ENCODE data around the gene SLC4A5.
"Not testable (repeated sequence)": the region's sequence is repeated elsewhere in the genome, so short reads cannot be mapped to it uniquely, and the experiment has no call there.

SLC4A5 gene

DNA sequence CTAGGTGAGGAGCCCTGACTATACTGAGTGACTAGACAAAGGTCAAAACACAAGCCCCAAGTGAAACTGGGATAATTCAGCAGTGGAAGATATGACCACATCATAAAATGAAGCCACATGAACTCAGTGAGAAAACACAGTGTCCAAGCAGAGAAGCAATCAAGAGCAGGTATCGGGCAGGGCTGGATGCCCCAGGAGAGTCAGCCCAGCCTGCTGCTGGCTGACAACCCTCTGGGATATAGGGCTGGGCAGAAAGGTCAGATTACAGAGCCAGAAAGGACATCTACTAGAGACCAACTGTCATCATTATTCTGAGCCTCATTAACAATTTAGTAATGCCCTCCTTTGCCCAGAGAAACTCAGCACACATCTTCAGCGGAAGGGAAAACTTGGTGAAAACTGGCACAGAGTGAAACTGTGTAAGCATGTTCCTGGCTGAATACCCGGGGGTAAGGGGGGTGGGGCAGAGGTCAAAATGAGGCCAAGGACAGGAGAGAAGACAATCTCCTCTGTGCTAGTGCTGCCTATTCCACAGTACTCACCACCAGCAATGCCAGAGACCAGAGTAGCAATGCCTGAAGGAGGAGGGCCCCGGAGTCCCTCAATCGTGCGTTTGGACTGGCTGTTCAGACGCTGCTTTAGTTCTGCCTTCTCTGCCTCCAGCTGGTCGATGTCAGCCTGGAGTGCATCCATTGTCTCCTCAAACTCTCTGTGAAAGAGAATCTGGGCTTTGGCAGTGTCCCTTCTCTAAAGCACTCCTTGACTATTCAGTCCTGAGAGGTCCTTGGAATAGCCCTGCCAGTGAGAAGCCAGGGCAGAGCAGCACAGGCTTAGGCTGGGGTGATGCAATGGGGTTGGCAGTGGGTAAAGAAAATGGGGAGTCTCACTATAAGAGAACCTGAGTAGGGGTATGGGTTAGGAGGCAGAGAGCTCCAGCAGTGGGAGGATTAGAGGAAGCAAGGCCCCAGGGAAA lies 21.6 kb upstream of the SLC4A5 start:
- DNase-seq = no peak

- no peak for DNase-seq
These were observed 18.1 kb upstream of the SLC4A5 start for GRCh38 chr2:74361327-74361726.

DNA sequence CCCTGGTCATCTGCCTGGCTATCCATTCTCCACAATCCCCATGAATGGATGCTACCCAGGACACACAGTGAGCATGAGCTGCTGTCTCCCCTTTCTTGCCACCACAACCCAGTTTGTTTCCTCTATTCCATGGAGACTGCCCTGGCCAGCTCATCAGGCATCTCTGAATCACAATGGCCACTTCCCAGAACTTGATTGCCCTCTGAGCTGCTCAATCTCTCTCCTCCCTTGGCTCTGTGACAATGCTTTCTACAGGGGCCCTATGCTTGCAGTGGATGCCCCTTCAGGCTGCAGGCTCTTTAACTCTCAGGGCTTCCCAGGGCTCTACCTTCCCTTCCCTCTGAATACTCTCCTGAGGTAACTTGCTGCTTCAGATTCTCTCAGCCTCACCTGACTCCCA lies 14.4 kb upstream of the SLC4A5 start:
- no peak for DNase-seq

GRCh38 chr2:74349889-74350288 lies 6.7 kb upstream of the SLC4A5 start:
- no peak for DNase-seq

DNA sequence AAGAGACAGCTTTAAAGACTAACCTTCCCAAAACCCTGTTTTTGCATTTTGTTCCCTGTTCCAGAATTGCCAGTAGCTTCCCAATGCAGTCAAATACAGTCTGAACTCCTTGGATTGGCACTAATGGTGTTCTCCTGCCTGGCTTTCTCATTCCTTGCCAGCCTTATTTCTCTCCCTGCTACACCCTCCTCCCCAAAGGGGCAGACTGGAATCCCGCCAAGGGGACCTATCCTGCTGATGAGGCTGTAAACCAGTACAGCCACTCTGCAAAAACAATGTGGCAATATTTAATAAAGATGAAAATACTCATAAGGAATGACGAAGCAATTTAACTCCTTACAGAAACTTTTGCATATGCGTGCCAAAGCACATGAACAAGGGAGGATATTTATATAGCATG lies 4.5 kb upstream of the SLC4A5 start:
- no peak for DNase-seq

DNA sequence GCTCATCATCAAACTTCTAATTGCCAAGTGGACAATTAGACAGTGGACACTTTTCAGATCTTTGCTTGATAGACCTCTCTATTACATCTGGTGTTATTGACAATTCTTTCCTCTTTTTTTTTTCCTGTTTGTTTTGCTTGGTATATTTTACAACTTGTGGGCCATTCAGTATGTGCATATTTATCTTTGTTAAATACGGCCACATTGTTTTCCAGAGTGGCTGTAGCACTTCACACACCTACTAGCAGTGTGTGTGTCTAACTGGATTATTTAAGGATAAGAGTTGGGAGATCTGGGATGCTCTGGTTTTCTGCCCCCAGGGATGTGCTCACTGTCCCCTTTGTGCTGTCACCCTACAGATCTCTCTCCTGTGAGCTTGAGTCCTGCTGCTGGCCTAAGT lies 4.1 kb upstream of the SLC4A5 start:
- no peak for DNase-seq

DNA sequence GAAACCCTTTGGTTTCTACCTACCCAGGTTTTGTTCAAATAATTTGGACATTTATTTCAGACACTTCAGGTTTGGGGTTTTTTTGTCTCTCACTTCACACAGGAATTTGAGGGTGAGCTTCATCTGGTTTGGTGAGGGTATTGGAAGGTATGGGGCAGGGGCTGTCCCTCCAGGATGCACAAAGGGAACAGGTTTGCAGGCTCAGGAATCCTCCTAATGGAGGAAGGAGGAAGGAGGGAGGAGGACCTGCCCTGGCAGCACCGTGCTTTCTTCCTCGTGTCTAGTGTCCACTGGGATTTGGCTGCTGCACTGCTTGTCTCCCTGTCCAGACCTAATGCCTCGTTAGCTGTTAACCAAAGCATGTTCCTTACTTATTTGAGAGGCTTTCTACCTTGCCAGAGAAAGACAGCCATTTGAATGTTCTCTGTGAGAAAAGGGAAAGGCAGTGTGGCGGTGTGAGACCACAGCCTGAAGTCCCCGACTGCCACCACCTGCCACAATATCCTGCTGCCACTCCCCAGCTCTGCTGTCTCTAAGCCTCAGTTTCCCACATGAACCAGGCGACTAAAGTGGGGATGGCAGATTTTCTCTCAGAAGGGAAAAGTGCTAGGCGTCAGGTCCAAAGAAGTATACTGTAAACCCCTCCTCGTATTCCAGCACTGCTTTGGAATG lies 2.2 kb upstream of the SLC4A5 start:
- no peak for DNase-seq

DNA sequence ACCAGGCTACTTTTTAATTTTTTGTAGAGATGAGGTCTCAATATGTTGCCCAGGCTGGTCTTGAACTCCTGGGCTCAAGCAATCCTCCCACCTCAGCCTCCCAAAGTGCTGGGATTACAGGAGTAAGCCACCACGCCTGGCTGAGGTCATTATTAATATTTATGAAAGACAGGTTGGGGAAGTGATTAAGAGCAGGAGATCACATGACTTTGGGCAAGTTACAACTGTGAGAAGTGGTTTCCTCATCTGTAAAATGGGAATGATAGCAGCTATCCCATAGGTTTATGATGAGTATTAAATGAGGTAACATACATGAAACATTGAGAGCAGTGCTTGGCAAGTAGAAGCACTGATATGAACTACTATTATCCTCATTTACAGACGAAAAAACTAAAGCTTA lies 7.0 kb downstream of the SLC4A5 start:
- DNase-seq = not testable (repeated sequence)

DNA sequence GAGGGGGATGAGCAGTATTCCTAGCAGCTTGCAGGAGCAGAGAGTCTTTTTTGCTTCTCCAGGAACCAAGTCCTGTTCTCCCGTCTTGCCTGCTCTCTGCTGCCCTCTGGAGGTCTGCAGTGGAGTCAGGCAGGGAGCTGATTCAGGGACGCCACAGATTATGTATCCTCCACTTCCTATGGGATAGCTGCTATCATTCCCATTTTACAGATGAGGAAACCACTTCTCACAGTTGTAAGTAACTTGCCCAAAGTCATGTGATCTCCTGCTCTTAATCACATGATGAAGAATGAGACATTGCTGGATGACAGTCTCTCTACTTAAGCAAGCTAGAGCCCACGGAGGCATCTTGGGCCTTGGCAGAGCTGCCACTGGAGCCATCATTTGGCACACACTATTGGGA lies 8.3 kb downstream of the SLC4A5 start:
- peak; percentile 75 for DNase-seq

DNA sequence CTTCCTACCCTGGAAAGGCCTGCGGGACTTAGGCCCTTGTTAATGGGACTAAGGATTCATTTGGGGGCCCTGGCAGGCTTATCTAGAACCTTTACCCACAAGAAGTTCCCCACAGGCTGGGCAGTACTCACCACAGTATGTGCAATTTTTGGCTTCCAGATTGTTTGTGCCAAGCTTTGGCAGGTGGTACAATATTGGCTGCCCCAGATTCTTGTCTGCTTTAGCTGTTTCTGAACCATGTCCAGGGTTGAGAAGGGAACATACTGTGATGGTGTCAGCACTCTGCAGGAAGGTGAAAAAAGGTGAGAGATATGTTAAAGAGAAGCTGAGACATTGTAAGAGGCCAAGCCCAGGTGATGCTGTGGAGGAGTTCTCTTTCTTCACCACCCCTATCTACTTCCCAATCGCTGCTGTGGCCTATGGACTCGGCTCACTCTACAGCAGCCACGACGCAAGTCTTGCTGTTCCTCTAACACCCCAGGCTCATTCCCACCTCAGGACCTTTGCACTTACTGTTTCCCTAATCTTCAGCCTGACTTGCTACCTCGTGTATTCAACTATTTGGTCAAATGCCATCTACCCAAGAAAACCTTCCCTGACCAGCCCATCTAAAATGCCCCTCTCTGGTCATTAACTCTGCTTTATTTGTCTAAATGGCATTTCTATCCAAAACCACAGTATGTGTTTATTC lies 9.2 kb downstream of the SLC4A5 start:
- DNase-seq = no peak

GRCh38 chr2:74333175-74333574 lies 10.0 kb downstream of the SLC4A5 start:
- DNase-seq = no peak

DNA sequence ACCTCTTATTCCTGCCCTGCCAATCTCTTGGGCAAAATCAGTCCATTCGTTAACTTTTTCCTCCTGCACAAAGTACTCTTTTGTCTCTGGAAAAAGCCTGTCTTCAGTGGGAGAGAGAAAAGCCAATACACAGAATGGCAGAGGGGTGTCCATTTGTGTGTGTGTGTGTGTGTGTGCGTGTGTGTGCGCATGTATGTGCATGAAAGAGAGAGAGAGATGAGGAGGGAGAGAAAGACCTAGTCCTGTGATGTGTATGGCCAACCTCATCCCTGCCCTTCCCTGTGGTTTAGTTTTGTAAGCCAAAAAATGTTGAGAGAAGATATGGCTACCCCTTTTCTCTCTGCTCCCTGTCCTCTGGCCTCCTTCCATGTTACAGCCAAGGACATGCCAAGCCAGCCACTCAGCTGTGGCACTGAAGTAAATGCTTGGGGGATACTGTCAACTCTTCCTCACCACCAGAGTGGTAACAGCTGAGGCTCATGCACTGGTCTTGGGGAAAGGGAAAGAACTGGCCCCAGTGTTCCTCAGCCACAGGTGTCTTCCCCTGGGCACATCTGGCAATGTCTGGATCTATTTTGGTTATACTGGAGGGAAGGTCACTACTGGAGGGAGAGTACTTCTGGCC lies 10.6 kb downstream of the SLC4A5 start:
- DNase-seq = no peak

DNA sequence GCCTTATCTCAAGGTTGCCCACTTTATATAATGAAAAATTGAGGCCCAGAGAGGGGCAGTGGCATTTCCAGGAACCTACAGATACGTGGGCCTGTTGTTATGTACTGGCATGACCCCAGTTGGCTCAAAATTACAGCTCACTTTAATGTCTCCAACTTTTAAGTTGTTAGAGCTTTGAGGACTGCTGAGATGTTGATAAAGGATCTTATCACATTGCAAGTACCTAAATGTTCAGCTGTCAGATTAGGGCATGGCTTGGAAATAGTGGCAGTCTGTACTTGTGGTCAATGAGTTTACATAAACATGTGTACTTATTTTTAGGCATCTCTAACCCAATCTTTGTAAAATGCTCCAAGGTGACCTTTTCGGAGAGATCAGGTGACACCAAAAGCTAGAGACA lies 14.6 kb downstream of the SLC4A5 start:
- DNase-seq = no peak

- DNase-seq = no peak
These were observed 15.1 kb downstream of the SLC4A5 start for GRCh38 chr2:74328074-74328473.

DNA sequence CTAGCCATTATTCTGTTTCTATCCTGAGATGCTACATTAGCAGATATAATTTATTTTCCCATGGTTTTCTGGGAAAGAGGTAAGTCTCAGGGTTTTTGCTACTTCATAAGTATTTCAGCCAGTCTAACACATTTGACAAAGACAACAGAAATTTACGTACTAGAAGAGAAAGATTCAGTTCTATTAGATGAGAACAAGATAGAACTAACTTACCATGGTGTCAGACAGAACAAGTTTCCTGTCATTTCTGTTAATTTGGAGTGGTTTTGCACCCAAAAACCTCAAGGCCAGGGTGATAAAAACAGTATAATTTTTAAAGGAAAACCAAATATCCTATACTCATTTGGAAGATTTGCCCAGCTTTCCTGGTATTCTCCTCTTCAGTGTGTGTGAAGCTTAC lies 15.6 kb downstream of the SLC4A5 start:
- DNase-seq = no peak

DNA sequence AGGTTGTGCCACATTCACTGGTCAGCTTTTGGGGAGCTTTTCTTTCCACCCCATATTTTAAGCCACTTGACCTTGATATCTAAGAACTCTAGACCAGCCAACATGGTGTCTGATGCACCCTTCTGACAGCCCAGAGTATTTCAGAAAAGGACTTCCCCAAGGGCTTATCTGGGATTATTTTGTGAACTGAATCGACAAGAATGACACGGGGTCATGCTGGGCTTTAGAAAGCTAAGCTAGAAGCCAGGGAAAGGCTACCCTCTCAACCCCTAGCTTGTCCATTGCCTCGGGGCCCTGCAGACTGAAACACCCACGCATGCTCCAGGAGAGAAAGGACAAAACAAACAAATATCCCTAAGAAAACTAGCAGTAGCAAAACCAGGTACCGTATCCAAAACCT lies 16.0 kb downstream of the SLC4A5 start:
- DNase-seq = no peak

DNA sequence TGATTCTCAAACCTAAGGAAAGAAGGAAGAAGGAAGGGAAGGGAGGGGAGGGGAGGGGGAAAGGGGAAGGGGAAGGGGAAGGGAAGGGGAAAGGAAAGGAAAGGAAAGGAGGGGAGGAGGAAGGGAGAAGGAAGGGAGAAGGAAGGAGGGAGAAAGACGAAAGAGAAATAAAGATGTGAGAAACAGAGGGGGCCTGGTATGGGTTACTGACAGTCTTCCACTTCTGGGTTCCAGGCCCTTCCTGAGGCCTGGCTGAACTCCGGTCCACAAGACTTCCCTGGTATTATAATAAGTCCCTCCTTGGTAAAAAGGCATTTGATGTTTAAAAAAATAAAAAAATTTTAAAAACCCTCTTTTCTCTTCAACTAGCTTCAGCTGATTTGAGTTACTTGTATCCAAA lies 17.4 kb downstream of the SLC4A5 start:
- DNase-seq = no peak

DNA sequence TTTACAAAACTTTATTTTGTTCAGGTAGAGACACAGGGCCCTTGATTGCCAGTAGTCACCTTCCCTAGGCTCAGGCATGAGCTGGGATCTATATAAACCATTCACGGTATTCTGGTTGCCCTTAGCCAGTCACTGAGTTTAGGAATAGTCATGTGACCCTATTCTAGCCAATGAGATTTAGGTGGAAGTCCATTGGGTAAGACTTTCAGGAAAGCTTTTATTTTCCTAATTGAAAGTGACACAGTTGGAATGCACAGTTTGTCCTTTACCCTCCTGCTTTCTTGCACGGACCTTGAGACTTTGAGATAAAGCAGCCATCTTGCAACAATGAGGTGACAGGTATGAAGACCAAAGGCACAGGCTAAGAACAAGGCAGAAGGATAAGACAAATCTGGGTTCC lies 21.5 kb downstream of the SLC4A5 start:
- DNase-seq = no peak

DNA sequence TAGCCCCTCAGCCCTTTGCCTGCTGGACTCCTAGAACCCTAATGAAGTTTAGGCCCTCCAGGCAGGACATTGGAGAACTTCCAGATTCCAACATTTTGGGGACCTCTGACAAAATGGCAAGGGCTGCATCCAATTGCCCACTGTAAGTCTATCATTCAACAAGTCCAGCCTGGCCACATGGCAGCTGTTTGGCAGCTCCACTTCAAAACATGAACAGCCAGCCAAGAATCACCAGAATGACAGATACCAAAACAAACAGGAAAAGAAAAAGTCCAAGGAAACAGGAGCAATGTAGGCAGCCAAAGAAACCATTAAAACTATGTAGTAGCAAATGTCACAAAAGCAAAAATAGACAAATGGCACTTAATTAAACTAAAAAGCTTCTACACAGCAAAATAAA lies 25.5 kb downstream of the SLC4A5 start:
- no peak for DNase-seq

DNA sequence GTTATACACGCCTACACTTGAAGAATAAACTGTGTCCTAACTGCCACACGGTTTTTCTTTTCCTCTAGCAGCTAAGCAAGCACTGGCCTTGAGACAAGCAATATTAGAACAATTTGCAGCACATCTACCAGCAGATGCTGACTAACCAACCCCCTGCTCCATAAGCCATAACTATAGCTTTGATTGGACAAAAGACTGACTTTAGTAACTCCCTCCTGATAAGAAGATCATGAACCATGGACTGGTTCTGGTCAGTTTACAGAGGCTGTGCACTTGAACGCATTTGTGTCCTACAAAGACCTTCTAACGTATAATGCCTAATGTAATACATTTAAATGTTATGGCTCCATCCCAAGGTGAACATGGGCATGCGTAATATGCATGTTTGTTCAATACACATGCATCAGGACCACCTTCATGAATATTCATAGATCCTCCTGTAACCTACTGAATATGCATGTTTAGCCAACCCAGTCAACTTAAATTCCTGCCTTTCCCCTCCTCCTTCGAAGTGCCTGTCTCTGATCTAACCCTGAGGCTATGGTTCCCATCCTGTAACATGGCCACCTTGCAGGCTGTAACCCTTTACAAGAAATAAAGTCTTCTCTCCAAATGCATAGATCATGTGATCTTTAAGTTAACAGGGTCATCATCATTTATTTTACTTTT lies 26.5 kb downstream of the SLC4A5 start:
- DNase-seq = no peak

DNA sequence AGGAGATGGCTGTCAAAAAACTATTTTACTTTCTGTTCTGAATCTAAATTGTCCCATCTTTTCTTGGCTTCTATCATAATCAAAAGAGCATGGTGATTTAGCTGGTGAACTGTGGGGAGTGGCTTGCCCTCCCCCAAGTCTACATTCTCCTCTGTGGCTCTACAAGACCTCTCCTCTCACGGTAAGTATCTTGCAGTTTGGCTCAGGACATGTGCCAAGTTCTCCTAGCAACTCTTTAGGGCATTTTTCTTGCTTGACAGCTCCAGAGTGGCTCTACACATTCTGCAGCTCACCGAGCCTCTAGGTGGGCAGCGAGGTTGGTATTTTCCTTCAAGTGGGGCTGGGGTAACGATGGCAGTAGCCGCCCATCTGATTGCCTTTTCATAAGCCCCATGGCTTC lies 29.1 kb downstream of the SLC4A5 start:
- no peak for DNase-seq

- DNase-seq = no peak
These were observed 29.7 kb downstream of the SLC4A5 start for GRCh38 chr2:74313497-74313896.

DNA sequence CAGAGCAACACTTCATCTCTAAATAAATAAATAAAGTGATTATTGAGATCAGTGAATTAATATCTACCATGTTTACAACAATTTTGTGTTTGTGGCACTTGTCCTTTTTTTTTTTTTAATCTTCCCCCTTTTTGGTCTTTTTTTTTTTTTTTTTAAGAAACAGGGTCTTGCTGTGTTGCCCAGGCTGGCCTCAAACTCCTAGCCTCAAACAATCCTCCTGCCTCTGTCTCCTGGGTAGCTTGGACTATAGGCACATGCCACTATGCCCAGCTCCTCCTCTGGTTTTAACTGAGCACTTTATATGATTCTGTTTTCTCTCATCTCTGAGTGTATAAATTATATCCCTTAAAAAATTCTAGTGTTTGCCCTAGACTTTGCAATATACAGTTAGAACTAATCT lies 30.3 kb downstream of the SLC4A5 start:
- no peak for DNase-seq

Measured in activated CD4-positive, alpha-beta T cell treated with anti-CD3 and anti-CD28 coated beads, Interleukin-2, amount 50 U/mL, for 1 hour (primary cell).